IMR-90 (cell line): Measurements from ENCODE around the gene PARVB.

ENCODE experiments used
- CTCF ChIP-seq: conservative IDR thresholded peaks from 2 replicates; pipeline ENCODE4 v1.5.1; 2012; ENCODE audit warnings: mild to moderate bottlenecking, low read depth, low read length, improper control_type of control experiment
- POLR2A ChIP-seq: IDR thresholded peaks from 2 replicates; pipeline ENCODE4 v1.6.1; 2012; ENCODE audit warnings: mild to moderate bottlenecking, low read depth, low read length
- RCOR1 ChIP-seq: IDR thresholded peaks from 2 replicates; pipeline ENCODE4 v1.6.1; 2012; ENCODE audit warnings: mild to moderate bottlenecking, low read length, improper control_type of control experiment; ENCODE audit not compliant: insufficient replicate concordance
- USF2 ChIP-seq: fragments of 150-350 bp; IDR thresholded peaks from 2 replicates; pipeline ENCODE4 v1.6.1; 2017; ENCODE audit warnings: mild to moderate bottlenecking, antibody characterized with exemption, low read length, low read depth

- TF ChIP-seq CTCF (no peak), USF2 (no peak), POLR2A (no peak), RCOR1 (no peak)
Measured at GRCh38 chr22:43985532-43985931, 38.6 kb upstream of the PARVB start.
